Endothelial cell of umbilical vein (primary cell): ENCODE data around the gene ABHD4. TPM values are rescaled to one million over a fixed set of nuclear protein-coding genes. Genes with fewer than 3 reads are reported as not detected.

Source experiments
- BruUV-seq: library from RNA; stranded (reverse); fragments of 400-500 nt; replicated peaks from 2 replicates; lab custom pipeline; 2021; lab: Mats Ljungman, UMichigan
- CTCF ChIA-PET: fragments of 300-600, 350-600 bp; sonication (Branson Sonifier 250); formaldehyde crosslinking; loops from one replicate; lab custom pipeline; 2021; ENCODE audit warnings: antibody characterized with exemption, inconsistent platforms; lab: Charles Lee
- POLR2A ChIA-PET: fragments of 300-600, 350-600 bp; sonication (Branson Sonifier 250); formaldehyde crosslinking; loops from one replicate; lab custom pipeline; 2021; ENCODE audit warnings: antibody characterized with exemption, inconsistent platforms; lab: Charles Lee
- DNase-seq: peaks from one replicate; pipeline ENCODE4 v3.0.0-alpha.2; 2011; ENCODE audit warnings: low read depth, low spot score
- FAIRE-seq: peaks from 2 replicates; lab custom pipeline; 2011; peaks lifted over from hg19 to GRCh38; lab: Jason Lieb, UNC
- H2AFZ ChIP-seq: 2 replicates; pipeline ENCODE4 v1.6.0; 2012; ENCODE audit warnings: low read depth, low read length, control low read depth, inconsistent platforms
- H3K27ac ChIP-seq: 2 replicates; pipeline ENCODE4 v1.5.1; 2011; ENCODE audit warnings: low read depth, mild to moderate bottlenecking, control low read depth, low read length, moderate library complexity; ENCODE audit not compliant: insufficient read depth
- H3K27me3 ChIP-seq, 2 experiments: 2 replicates each; pipeline versions ENCODE4 v1.6.0 to v1.6.1; 2011; ENCODE audit warnings: low read length in 2 of 2, mixed read lengths in 1 of 2; ENCODE audit not compliant: control insufficient read depth in 2 of 2, insufficient read depth in 2 of 2
- H3K36me3 ChIP-seq, 2 experiments: 2 replicates in 1 of 2; 3 replicates in 1 of 2; pipeline ENCODE4 v1.5.1; 2011; ENCODE audit warnings: low read length in 2 of 2, mild to moderate bottlenecking in 1 of 2, moderate library complexity in 1 of 2; ENCODE audit not compliant: control insufficient read depth in 2 of 2, insufficient read depth in 2 of 2; ENCODE audit errors: extremely low read depth in 1 of 2
- H3K4me1 ChIP-seq: 3 replicates; pipeline ENCODE4 v1.5.1; 2011; ENCODE audit warnings: mild to moderate bottlenecking, low read length; ENCODE audit not compliant: control insufficient read depth, insufficient read depth; ENCODE audit errors: extremely low read depth
- H3K4me2 ChIP-seq: 2 replicates; pipeline ENCODE4 v1.6.1; 2011; ENCODE audit warnings: low read length, control low read depth, mixed read lengths; ENCODE audit not compliant: insufficient read depth
- H3K4me3 ChIP-seq, 3 experiments: fragments of 200-600 bp in 1 of 3; sonication (generic), shearing (Covaris generic) in 1 of 3; replicated peaks in 1 of 3; 2 replicates each; pipeline ENCODE4 v1.5.1; 2011 to 2016; ENCODE audit warnings: control low read depth in 3 of 3, low read length in 3 of 3, mild to moderate bottlenecking in 2 of 3, inconsistent platforms in 1 of 3, low read depth in 1 of 3, moderate library complexity in 1 of 3; ENCODE audit not compliant: insufficient read depth in 1 of 3
- H3K79me2 ChIP-seq: 2 replicates; pipeline ENCODE4 v1.6.0; 2012; ENCODE audit warnings: low read length, inconsistent platforms; ENCODE audit not compliant: control insufficient read depth, insufficient read depth
- H3K9ac ChIP-seq: replicated peaks from 2 replicates; pipeline ENCODE3; 2011; ENCODE audit warnings: low read length, control low read depth; ENCODE audit not compliant: insufficient read depth; ENCODE audit errors: extremely low read depth
- H3K9me1 ChIP-seq: replicated peaks from 3 replicates; pipeline ENCODE4 v1.6.0; 2011; ENCODE audit warnings: mild to moderate bottlenecking, low read length; ENCODE audit not compliant: control insufficient read depth, insufficient read depth; ENCODE audit errors: extremely low read depth
- H3K9me3 ChIP-seq: replicated peaks from 2 replicates; pipeline ENCODE4 v1.5.1; 2012; ENCODE audit warnings: low read length, inconsistent platforms; ENCODE audit not compliant: control insufficient read depth, insufficient read depth
- H4K20me1 ChIP-seq: replicated peaks from 2 replicates; pipeline ENCODE3; 2011; ENCODE audit warnings: mild to moderate bottlenecking, low read length; ENCODE audit not compliant: control insufficient read depth, insufficient read depth; ENCODE audit errors: extremely low read depth
- CTCF ChIP-seq, 2 donors: IDR thresholded peaks; 1 replicate in 1 of 2; 2 replicates in 1 of 2; pipeline ENCODE4 v1.5.1; 2011; ENCODE audit warnings: low read length in 2 of 2, mild to moderate bottlenecking in 2 of 2, moderate library complexity in 2 of 2, control low read depth in 1 of 2, inconsistent platforms in 1 of 2, low read depth in 1 of 2; ENCODE audit not compliant: insufficient read depth in 1 of 2; ENCODE audit errors: extremely low read depth in 1 of 2
- EZH2 ChIP-seq: IDR thresholded peaks from 2 replicates; pipeline ENCODE4 v1.6.1; 2012; ENCODE audit warnings: borderline replicate concordance, low read depth, mild to moderate bottlenecking, moderate library complexity, low read length, inconsistent platforms; ENCODE audit not compliant: severe bottlenecking
- FOS ChIP-seq: IDR thresholded peaks from 2 replicates; pipeline ENCODE4 v1.6.1; 2011; ENCODE audit warnings: mild to moderate bottlenecking, low read length, moderate library complexity, borderline replicate concordance; ENCODE audit not compliant: insufficient read depth
- GATA2 ChIP-seq: IDR thresholded peaks from 2 replicates; pipeline ENCODE4 v1.7.0; 2011; ENCODE audit warnings: low read depth, mild to moderate bottlenecking, moderate library complexity, mixed read lengths, low read length; ENCODE audit not compliant: insufficient read length, insufficient read depth
- JUN ChIP-seq: IDR thresholded peaks from 2 replicates; pipeline ENCODE4 v1.6.1; 2011; ENCODE audit warnings: borderline replicate concordance, low read depth; ENCODE audit not compliant: insufficient read length, insufficient read depth
- MAX ChIP-seq: IDR thresholded peaks from 2 replicates; pipeline ENCODE4 v1.6.1; 2011; ENCODE audit not compliant: insufficient read depth, insufficient read length
- MYC ChIP-seq: IDR thresholded peaks from one replicate; pipeline ENCODE4 v1.6.1; 2011; ENCODE audit warnings: mild to moderate bottlenecking, low read depth, low read length
- POLR2A ChIP-seq: IDR thresholded peaks from 2 replicates; pipeline ENCODE4 v1.6.1; 2012; ENCODE audit warnings: low read depth, mild to moderate bottlenecking, control low read depth, low read length
- POLR2AphosphoS5 ChIP-seq: IDR thresholded peaks from 2 replicates; pipeline ENCODE4 v1.6.1; 2012; ENCODE audit warnings: low read depth, mild to moderate bottlenecking, control low read depth, low read length, moderate library complexity; ENCODE audit not compliant: insufficient read depth
- dilution Hi-C: fragments of 300-500 bp; cut with MboI; formaldehyde crosslinking; loops from one replicate; pipeline ENCODE4 v1.15.0; 2019; ENCODE audit warnings: low sequenced_read_pairs; ENCODE audit not compliant: extremely low pct_ligation_motif_present
- intact Hi-C: fragments of 100-400 bp; cut with micrococcal nuclease; formaldehyde crosslinking; loops from one replicate; pipeline ENCODE4 v1.10.0; 2022
- polyA plus RNA-seq, 4 experiments: library from polyadenylated mRNA; depleted of rRNA in 3 of 4; stranded (reverse) in 3 of 4; unstranded in 1 of 4; fragments of >200 nt; gene quantifications; 2 replicates each; pipeline versions ENCODE4 v1.2.1 to v1.2.3, GENCODE V29; 2011 to 2012; ENCODE audit warnings: missing spikeins in 1 of 4
- total RNA-seq: library from RNA; stranded (reverse); gene quantifications from 2 replicates; pipeline ENCODE4 v1.2.3, GENCODE V29; 2021

ABHD4 gene
- total and polyA plus RNA-seq, 2 donors (not counting 3 experiments of a cell fraction or from before 2014, with no cell fraction given), result 34.8 to 45.5 TPM

GRCh38 chr14:22601996-22602395 is 3.9 kb downstream of the ABHD4 start:
- Histone ChIP-seq H2AFZ (no peak overlapping the region), H3K9ac (no peak overlapping the region), H3K9me1 (no peaks in the 10 kb centered on the region), H3K79me2 (peaks cover 1% of the 10 kb centered on the region), H3K36me3 (peaks cover 3 to 21% of the 10 kb centered on the region in 2 experiments), H3K4me2 (no peak overlapping the region), H4K20me1 (no peaks in the 10 kb centered on the region), H3K4me3 (no peak overlapping the region), H3K27me3 (no peaks in the 10 kb centered on the region), H3K27ac (no peak overlapping the region), H3K9me3 (no peaks in the 10 kb centered on the region), H3K4me1 (peaks cover 14% of the 10 kb centered on the region)
- ChIA-PET POLR2A (no interaction called here), CTCF (interaction anchor here (0.8 to 2.7 kb wide), 3 partner anchors 10 to 51 kb away, joined by 3 to 16 read pairs (median 6); no protein-coding TSS in a partner anchor)
- TF ChIP-seq MYC, result no peak
- no peak for TF ChIP-seq POLR2AphosphoS5
- TF ChIP-seq MAX, result no peak
- no peak for TF ChIP-seq FOS
- no peak for TF ChIP-seq POLR2A
- no peak for TF ChIP-seq CTCF (IDR thresholded peaks at IDR 0.05; ENCODE audit: extremely low read depth in 1 of 2, insufficient read depth in 1 of 2, low read depth in 1 of 2, low read length in 2 of 2)
- TF ChIP-seq JUN, result no peak
- no peak for TF ChIP-seq EZH2
- no peak for TF ChIP-seq GATA2
- FAIRE-seq, result no peak
- DNase-seq, result no peak
- intact Hi-C loops, result no loop called here
- dilution Hi-C loops, result no loop called here
- no TSS peak for BruUV-seq
